CD4-positive, CD25-positive, alpha-beta regulatory T cell (primary cell): ENCODE data around the gene UBE2D1. TPM values are rescaled to one million over a fixed set of nuclear protein-coding genes. Genes with fewer than 3 reads are reported as not detected.

Source experiments
- ATAC-seq, 2 donors: fragments of 150-1000 bp; cut with Tn5 transposase; one replicate each; pipeline ENCODE4 v1.10.0; 2021; ENCODE audit warnings: low read depth in 2 of 2, moderate number of reproducible peaks in 2 of 2, moderate library complexity in 1 of 2
- DNase-seq, 3 donors: peaks; one replicate each; pipeline versions ENCODE4 v3.0.0 to v3.0.0-alpha.2; 2012 to 2022; ENCODE audit warnings: mixed read lengths in 1 of 3
- H3K27ac ChIP-seq: one replicate; pipeline ENCODE4 v1.7.0; 2013; ENCODE audit warnings: mild to moderate bottlenecking, low read length; ENCODE audit not compliant: insufficient read depth, poor library complexity, severe bottlenecking
- H3K27me3 ChIP-seq: one replicate; pipeline ENCODE4 v1.7.0; 2013; ENCODE audit warnings: low read length; ENCODE audit not compliant: control insufficient read depth, insufficient read depth
- H3K36me3 ChIP-seq: one replicate; pipeline ENCODE4 v1.7.0; 2013; ENCODE audit warnings: mild to moderate bottlenecking, low read length, moderate library complexity; ENCODE audit not compliant: control insufficient read depth, insufficient read depth
- H3K4me1 ChIP-seq: 2 replicates; pipeline ENCODE4 v1.7.0; 2013; ENCODE audit warnings: mild to moderate bottlenecking, low read length; ENCODE audit not compliant: insufficient read depth, control insufficient read depth, poor library complexity, severe bottlenecking
- H3K4me3 ChIP-seq: one replicate; pipeline ENCODE4 v1.7.0; 2013; ENCODE audit warnings: low read depth, mild to moderate bottlenecking, low read length, moderate library complexity
- H3K9me3 ChIP-seq, 2 experiments: 1 replicate in 1 of 2; 2 replicates in 1 of 2; pipeline ENCODE4 v1.7.0; 2013; ENCODE audit warnings: low read length in 2 of 2, mild to moderate bottlenecking in 1 of 2, moderate library complexity in 1 of 2; ENCODE audit not compliant: control insufficient read depth in 2 of 2
- H3K27ac Mint-ChIP-seq, 3 donors: one replicate each; pipeline ENCODE4 v1.8.0; 2020 to 2022; ENCODE audit warnings: mild to moderate bottlenecking in 3 of 3, mixed read lengths in 3 of 3, moderate library complexity in 2 of 3
- H3K27me3 Mint-ChIP-seq: one replicate; pipeline ENCODE4 v1.8.0; 2022; ENCODE audit warnings: mild to moderate bottlenecking, mixed read lengths
- H3K36me3 Mint-ChIP-seq: one replicate; pipeline ENCODE4 v1.8.0; 2020; ENCODE audit warnings: mixed read lengths
- H3K4me1 Mint-ChIP-seq, 4 donors: one replicate each; pipeline ENCODE4 v1.8.0; 2020 to 2022; ENCODE audit warnings: mixed read lengths in 4 of 4, mild to moderate bottlenecking in 1 of 4
- H3K4me3 Mint-ChIP-seq, 4 donors: one replicate each; pipeline ENCODE4 v1.8.0; 2020 to 2022; ENCODE audit warnings: mild to moderate bottlenecking in 4 of 4, mixed read lengths in 4 of 4, moderate library complexity in 3 of 4
- H3K9me3 Mint-ChIP-seq, 7 donors: one replicate each; pipeline ENCODE4 v1.8.0; 2020 to 2022; ENCODE audit warnings: mixed read lengths in 7 of 7, mild to moderate bottlenecking in 3 of 7, moderate library complexity in 2 of 7
- polyA plus RNA-seq, 4 donors: library from polyadenylated mRNA; unstranded; fragments of 300-500 nt; fragmentation: Illumina TruSeq; gene quantifications; one replicate each; pipeline ENCODE4 v1.2.3, GENCODE V29; 2021
- total RNA-seq: library from RNA; stranded (reverse); gene quantifications from one replicate; pipeline ENCODE4 v1.2.3, GENCODE V29; 2022

The UBE2D1 gene
- total and polyA plus RNA-seq, 5 donors from 2014 or later, result 11.5 to 22.2 (median 19.4) TPM

DNA sequence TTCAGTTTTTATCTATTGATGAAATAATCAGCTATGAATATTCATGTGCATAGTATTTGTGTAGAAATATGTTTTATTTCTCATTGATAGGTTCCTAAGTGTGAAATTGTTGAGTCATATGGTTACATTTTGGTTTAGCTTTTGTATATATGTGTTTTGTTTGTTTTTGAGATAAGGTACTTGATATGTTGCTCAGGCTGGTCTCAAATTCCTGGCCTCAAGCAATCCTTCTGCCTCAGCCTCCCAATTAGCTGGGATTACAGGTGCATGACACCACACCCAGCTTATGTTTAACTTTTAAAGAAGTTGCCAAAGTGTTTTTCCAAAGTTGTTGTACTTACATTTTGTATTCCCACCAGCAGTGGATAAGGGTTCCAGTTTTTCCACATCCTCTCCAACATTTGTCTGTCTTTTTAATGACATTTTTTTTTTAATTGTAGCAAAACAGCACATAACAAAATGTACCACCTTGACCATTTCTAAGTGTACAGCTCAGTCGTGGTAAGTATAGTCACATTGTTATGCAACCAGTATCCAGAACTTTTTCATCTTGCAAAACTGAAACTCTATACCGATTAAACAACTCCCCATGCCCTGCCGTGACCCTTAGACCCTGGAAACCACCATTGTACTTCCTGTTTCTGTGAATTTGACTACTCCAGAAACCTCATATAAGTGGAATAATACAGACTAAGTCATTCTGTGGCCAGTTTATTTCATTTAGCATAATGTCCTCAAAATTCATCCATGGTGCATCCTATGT is 12.6 kb upstream of the UBE2D1 start:
- ATAC-seq (peak in 1 of 2 donors; percentile 34), DNase-seq (peak in 1 of 3 donors; percentile 23)
- Mint-ChIP-seq H3K27me3 (peaks cover 4% of the 10 kb centered on the region), H3K27ac (peak overlapping the region in 1 of 3 donors; percentile 50), H3K9me3 (peaks cover 0 to 1% (median 0%) of the 10 kb centered on the region in 7 donors), H3K4me1 (peaks cover 0 to 12% (median 8%) of the 10 kb centered on the region in 4 donors), H3K36me3 (no peaks in the 10 kb centered on the region), H3K4me3 (peak overlapping the region in 1 of 4 donors; percentile 6)
- Histone ChIP-seq H3K27me3 (peaks cover 2% of the 10 kb centered on the region), H3K27ac (no peak overlapping the region), H3K4me1 (peaks cover 5% of the 10 kb centered on the region), H3K36me3 (no peaks in the 10 kb centered on the region), H3K4me3 (no peak overlapping the region), H3K9me3 (no peaks in the 10 kb centered on the region)

DNA sequence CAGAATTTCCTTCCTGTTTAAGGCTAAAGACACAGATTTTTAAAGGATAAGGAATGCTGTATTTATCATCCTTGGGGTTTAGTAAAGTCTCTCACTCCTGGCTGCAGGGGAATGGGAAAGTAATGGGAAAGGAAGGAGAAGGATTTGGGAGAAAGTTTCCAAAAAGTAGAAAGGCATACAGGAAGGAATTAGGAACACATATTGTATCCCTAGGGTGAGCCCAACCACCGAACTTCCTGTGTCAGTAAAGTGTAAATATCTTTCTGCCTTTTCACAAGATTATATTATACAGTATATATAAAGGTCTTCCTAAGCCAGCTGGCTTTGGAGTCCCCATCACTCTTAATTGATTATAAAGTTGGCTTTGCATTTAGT is 12.0 kb upstream of the UBE2D1 start:
- H3K27me3 ChIP-seq, result no peaks in the 10 kb centered on the region
- no peak overlapping the region for H3K27ac ChIP-seq
- H3K27ac Mint-ChIP-seq, result no peak overlapping the region
- no peak overlapping the region for H3K4me3 ChIP-seq
- peaks cover 0 to 1% (median 0%) of the 10 kb centered on the region in 7 donors for H3K9me3 Mint-ChIP-seq
- peaks cover 0 to 12% (median 8%) of the 10 kb centered on the region in 4 donors for H3K4me1 Mint-ChIP-seq
- no peaks in the 10 kb centered on the region for H3K9me3 ChIP-seq
- no peaks in the 10 kb centered on the region for H3K36me3 Mint-ChIP-seq
- no peaks in the 10 kb centered on the region for H3K36me3 ChIP-seq
- ATAC-seq, result no peak
- H3K4me3 Mint-ChIP-seq, result peak overlapping the region in 1 of 4 donors; percentile 6
- DNase-seq, result no peak
- H3K4me1 ChIP-seq, result peaks cover 5% of the 10 kb centered on the region
- H3K27me3 Mint-ChIP-seq, result peaks cover 4% of the 10 kb centered on the region

- H3K27ac Mint-ChIP-seq, result no peak overlapping the region
- DNase-seq (no peak), ATAC-seq (no peak)
- no peaks in the 10 kb centered on the region for H3K9me3 ChIP-seq
- H3K27me3 ChIP-seq, result peaks cover 6% of the 10 kb centered on the region
- peaks cover 5% of the 10 kb centered on the region for H3K4me1 ChIP-seq
- H3K4me3 Mint-ChIP-seq, result no peak overlapping the region
- H3K27me3 Mint-ChIP-seq, result peaks cover 20% of the 10 kb centered on the region
- H3K36me3 Mint-ChIP-seq, result no peaks in the 10 kb centered on the region
- H3K4me1 Mint-ChIP-seq, result peaks cover 0 to 12% (median 8%) of the 10 kb centered on the region in 4 donors
- no peak overlapping the region for H3K27ac ChIP-seq
- no peaks in the 10 kb centered on the region for H3K36me3 ChIP-seq
- H3K4me3 ChIP-seq, result no peak overlapping the region
- H3K9me3 Mint-ChIP-seq, result peaks cover 0 to 2% (median 0%) of the 10 kb centered on the region in 7 donors
Measured at GRCh38 chr10:58326967-58327381, 7.8 kb upstream of the UBE2D1 start.

GRCh38 chr10:58328233-58328632 is 6.6 kb upstream of the UBE2D1 start:
- peaks cover 0 to 2% (median 0%) of the 10 kb centered on the region in 4 donors for H3K4me1 Mint-ChIP-seq
- H3K4me3 ChIP-seq, result no peak overlapping the region
- peaks cover 0 to 2% (median 0%) of the 10 kb centered on the region in 7 donors for H3K9me3 Mint-ChIP-seq
- H3K27me3 Mint-ChIP-seq, result peaks cover 24% of the 10 kb centered on the region
- H3K36me3 ChIP-seq, result no peaks in the 10 kb centered on the region
- no peaks in the 10 kb centered on the region for H3K9me3 ChIP-seq
- ATAC-seq (no peak), DNase-seq (no peak)
- H3K4me1 ChIP-seq, result no peaks in the 10 kb centered on the region
- H3K27ac Mint-ChIP-seq, result no peak overlapping the region
- no peak overlapping the region for H3K4me3 Mint-ChIP-seq
- no peaks in the 10 kb centered on the region for H3K36me3 Mint-ChIP-seq
- peaks cover 12% of the 10 kb centered on the region for H3K27me3 ChIP-seq
- no peak overlapping the region for H3K27ac ChIP-seq

DNA sequence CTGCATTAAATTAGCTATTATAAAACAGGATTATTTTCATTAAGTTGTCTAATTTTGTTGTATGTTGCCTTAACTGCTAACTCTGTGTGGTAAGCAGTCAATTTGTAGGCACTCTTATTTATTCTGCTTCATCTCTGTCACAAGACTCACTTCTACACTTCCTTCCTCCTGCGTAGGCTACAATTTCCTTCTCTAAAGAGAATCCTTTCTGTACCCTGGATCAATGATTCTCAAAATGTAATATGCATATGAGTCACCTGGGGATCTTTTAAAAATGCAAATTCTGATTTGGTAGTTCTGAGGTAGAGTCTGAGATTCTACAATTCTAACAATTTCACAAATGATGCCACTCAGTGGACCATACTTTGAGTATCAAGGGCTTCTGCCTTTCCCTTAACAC is 4.4 kb upstream of the UBE2D1 start:
- Histone ChIP-seq H3K4me3 (no peak overlapping the region), H3K27ac (no peak overlapping the region), H3K36me3 (no peaks in the 10 kb centered on the region), H3K9me3 (no peaks in the 10 kb centered on the region), H3K4me1 (peaks cover 8% of the 10 kb centered on the region), H3K27me3 (peaks cover 12% of the 10 kb centered on the region)
- DNase-seq (no peak), ATAC-seq (no peak)
- Mint-ChIP-seq H3K4me3 (no peak overlapping the region), H3K27ac (no peak overlapping the region), H3K4me1 (peaks cover 5 to 8% (median 6%) of the 10 kb centered on the region in 4 donors), H3K27me3 (peaks cover 29% of the 10 kb centered on the region), H3K9me3 (peaks cover 0 to 2% (median 0%) of the 10 kb centered on the region in 7 donors), H3K36me3 (no peaks in the 10 kb centered on the region)

DNA sequence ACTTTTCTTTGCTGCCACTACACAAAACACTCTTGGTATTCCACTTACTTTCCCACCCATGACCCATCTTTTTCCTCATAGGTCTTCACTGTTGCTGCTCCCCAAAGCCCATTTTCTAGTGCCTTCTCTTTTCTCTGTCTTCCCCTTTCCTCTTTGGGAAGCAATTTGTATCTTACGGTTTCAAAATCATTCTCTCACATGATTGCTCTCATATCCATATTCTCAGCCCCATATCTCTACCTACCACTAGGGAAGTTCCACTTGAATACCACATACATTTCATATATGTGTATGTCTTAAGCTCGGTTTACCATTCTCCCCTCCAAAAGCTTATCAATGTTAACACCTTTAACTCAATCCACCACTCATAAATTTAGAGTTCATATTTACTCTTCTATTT is 3.2 kb upstream of the UBE2D1 start:
- Histone ChIP-seq H3K27me3 (peaks cover 12% of the 10 kb centered on the region), H3K27ac (no peak overlapping the region), H3K4me1 (peaks cover 20% of the 10 kb centered on the region), H3K4me3 (no peak overlapping the region), H3K9me3 (no peaks in the 10 kb centered on the region), H3K36me3 (no peaks in the 10 kb centered on the region)
- H3K27ac Mint-ChIP-seq, result no peak overlapping the region
- H3K4me1 Mint-ChIP-seq, result peaks cover 15 to 20% (median 17%) of the 10 kb centered on the region in 4 donors
- no peaks in the 10 kb centered on the region for H3K36me3 Mint-ChIP-seq
- H3K4me3 Mint-ChIP-seq, result peak overlapping the region in 1 of 4 donors; percentile 13
- peaks cover 0 to 2% (median 0%) of the 10 kb centered on the region in 7 donors for H3K9me3 Mint-ChIP-seq
- peaks cover 25% of the 10 kb centered on the region for H3K27me3 Mint-ChIP-seq
- ATAC-seq (no peak), DNase-seq (no peak)

- Mint-ChIP-seq H3K27ac (peak overlapping the region; percentile 86 to 96 (median 88)), H3K4me3 (peak overlapping the region; percentile 94 to 98 (median 96)), H3K4me1 (peaks cover 29 to 48% (median 35%) of the 10 kb centered on the region in 4 donors), H3K27me3 (peaks cover 9% of the 10 kb centered on the region), H3K36me3 (peaks cover 3% of the 10 kb centered on the region), H3K9me3 (no peaks in the 10 kb centered on the region)
- ATAC-seq, result peak; percentile 17 to 21
- H3K4me1 ChIP-seq, result peaks cover 21% of the 10 kb centered on the region
- no peaks in the 10 kb centered on the region for H3K36me3 ChIP-seq
- H3K4me3 ChIP-seq, result peak overlapping the region; percentile 79
- peak overlapping the region; percentile 26 for H3K27ac ChIP-seq
- peak in 2 of 3 donors; percentile 14 to 34 for DNase-seq
- peaks cover 11% of the 10 kb centered on the region for H3K27me3 ChIP-seq
- no peaks in the 10 kb centered on the region for H3K9me3 ChIP-seq
Measured at GRCh38 chr10:58335306-58336005, 650 bp downstream of the UBE2D1 start.
